Measurements from ENCODE around the gene RAB37.

GRCh38 chr17:74779501-74779900 lies 42.4 kb downstream of the RAB37 start:
- TF ChIP-seq POLR2AphosphoS5 (IDR thresholded peaks at IDR 0.05) (no peak), CTCF (IDR thresholded peaks at IDR 0.05) (no peak), POLR2A (IDR thresholded peaks at IDR 0.05) (no peak)
